Activated naive CD4-positive, alpha-beta T cell treated with anti-CD3 and anti-CD28 coated beads, Interleukin-2, amount 50 U/mL, for 16 hours (primary cell): Measurements from ENCODE around the gene TTC31.
"Not testable (repeated sequence)": the region's sequence is repeated elsewhere in the genome, so short reads cannot be mapped to it uniquely, and the experiment has no call there.

Experiments
- DNase-seq: peaks from one replicate; pipeline ENCODE4 v3.0.0-alpha.2; 2020

Gene TTC31

DNA sequence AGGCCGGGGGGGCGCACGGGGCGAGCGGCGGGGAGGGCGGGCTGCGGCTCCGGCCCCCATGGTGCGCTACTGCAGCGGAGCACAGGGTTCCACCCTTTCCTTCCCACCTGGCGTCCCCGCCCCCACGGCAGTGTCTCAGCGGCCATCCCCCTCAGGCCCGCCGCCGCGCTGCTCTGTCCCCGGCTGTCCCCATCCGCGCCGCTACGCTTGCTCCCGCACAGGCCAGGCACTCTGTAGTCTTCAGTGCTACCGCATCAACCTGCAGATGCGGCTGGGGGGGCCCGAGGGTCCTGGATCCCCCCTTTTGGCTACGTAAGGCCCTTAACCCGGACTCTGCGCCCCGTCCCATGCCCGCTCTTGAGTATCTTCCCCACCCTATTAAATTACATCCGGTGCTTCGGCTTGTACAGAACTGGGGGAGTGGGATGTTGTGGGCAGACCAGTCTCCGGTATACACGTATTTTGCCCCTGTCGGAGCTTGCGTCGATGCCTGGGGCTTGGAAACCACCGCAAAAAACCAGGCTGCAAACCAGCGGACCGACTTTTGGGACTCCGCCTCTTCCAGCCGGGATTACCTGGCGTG, 25.2 kb upstream of the TTC31 start:
- peak; percentile 83 for DNase-seq

DNA sequence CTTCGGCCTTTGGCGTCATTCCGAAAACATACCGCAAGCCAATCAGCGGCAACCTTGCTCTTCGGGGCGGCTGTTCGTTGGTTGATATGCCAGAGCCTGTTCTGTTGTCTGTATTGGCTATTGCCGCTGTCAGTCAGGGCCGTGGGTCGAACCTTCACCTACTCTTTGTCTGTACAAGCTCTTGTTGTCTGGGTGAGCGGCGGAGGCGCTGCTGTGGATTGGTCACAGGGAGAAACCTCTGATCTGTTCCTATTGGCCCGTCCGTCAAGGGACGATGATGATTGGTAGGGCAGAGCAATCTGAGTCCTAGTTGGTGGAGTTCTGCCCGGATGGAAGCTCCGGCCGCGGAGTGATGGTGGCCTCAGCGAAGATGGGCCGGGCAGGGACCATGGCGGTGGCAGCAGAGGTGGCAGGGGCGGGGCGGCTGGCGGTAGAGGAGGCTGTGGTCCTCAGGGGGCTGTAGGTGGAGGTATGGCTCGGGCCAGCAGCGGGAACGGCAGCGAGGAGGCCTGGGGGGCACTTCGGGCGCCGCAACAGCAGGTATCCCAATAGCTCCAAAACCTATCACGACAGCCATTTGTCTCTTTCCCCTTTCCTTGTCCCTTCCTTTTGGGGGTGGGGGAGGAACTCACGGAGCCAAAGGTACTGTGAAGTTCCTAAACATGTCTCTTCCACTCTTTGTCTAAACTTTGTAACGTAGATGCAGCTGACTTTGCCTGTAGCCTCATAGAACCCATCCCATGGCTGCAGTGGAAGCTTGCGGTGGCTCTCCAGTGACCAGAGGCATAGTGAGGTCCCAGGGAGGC, 24.5 kb upstream of the TTC31 start, which contains the start of gene WBP1:
Gene WBP1, plus strand, starts transcription at position 307 of the 806 bp plus-strand sequence. Its CDS starts 165 bp downstream, at position 472.
- DNase-seq = peak; percentile 98

- no peak for DNase-seq
These were observed 23.9 kb upstream of the TTC31 start for GRCh38 chr2:74458938-74459363.

GRCh38 chr2:74459503-74460118, 23.3 kb upstream of the TTC31 start:
- DNase-seq = not testable (repeated sequence)

DNA sequence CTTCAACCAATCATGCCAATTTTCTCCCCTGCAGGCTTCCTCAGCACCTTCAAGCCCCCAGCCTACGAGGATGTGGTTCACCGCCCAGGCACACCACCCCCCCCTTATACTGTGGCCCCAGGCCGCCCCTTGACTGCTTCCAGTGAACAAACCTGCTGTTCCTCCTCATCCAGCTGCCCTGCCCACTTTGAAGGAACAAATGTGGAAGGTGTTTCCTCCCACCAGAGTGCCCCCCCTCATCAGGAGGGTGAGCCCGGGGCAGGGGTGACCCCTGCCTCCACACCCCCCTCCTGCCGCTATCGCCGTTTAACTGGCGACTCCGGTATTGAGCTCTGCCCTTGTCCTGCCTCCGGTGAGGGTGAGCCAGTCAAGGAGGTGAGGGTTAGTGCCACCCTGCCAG, 22.7 kb upstream of the TTC31 start:
- not testable (repeated sequence) for DNase-seq

DNA sequence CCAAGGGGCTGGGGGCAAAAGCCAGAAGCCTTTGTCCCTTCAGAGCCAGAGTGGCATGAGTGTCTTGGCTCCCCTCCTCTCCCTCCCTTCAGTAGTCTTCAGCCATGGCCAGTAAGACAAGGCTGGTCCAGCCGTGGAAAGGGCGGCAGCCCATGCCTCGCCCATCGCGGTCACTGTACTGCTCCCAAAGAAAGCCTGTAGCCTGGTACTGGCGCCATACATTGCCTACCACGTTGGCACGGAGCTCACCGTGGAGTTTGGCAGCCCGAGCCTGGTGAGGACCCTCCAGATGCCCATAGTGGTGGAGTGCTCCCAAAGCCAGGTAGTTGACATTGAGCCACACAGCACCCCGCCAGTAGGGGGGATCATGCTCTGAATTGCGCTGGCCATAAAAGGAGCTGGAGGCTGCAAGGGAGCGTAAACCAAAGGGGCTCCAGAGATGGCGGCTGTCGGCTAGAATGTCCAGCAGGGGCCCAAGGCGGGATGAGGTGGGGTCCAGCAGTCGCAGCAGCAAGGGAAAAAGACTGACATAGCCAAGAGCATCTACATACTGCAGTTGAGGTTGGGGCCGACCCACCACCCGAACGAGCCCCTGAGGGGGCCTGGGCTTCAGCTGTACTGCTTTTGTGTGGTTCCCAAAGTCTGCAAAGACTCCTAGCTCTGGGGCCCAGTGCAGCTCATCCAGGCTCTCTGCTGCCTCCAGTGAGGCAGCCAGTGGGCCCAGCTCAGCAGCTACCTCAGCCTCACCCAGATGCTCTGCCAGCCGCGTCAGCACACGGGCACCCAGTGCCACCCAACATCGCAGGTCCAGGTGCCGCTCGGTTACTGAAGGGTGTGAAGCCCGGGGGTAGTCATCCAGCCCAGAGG, 21.5 kb upstream of the TTC31 start:
- DNase-seq = peak; percentile 30

DNA sequence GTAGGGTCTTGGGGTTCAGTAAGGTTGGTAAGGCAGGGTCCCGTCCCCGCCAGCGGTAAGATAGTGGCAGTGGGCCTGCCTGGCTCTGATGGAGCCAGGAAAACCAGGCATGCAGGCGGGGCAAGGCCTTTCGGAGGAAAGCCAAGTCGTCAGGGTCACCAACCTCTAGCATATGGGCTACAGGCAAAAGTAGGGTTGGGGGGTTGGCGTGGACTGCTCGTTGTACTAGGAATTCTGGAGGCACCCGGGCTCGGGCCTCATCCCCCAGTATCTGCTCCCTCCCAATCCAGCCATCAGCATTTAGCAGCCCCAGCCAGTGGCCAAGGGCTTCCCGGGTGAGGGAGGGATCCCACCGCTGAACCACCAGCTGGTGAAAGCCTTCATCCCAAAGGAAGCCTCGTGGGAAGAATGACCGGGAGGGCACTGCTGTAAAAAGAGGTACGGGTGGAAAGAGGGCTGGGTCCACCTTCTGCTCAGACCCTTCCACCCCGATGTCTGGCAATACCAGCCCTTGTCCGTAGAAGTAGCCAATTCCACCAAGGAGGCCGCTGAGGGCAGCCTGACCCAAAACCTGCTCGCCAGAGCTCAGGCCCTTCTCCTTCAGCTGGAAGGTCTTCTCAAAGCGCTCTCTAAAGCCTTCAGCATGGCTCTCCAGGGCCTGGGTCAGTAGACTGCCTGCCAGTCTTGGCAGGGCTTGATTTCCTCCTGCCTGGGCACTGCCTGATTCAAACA, 20.7 kb upstream of the TTC31 start:
- no peak for DNase-seq

- DNase-seq = no peak
These were observed 20.1 kb upstream of the TTC31 start for GRCh38 chr2:74462786-74463105.

DNA sequence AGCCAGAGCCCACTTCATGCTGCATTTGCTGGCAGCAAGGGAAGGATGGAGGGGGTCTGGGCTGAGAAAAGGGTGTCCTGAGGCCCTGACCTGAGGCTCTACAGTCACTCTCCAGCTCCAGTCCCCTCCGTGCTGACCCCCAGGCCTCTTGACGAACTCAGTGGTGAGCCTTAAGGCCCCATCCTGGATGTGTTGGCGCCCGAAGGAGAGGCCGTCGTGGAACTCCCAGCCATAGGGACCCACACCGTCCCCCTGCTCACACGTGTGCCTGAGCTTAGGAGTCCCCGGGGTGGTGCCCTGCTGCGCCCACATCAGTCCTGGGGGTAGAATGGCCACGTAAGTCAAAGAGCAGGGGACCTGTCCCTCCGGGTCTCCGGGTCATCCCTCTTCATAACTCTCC, 18.5 kb upstream of the TTC31 start:
- no peak for DNase-seq

DNA sequence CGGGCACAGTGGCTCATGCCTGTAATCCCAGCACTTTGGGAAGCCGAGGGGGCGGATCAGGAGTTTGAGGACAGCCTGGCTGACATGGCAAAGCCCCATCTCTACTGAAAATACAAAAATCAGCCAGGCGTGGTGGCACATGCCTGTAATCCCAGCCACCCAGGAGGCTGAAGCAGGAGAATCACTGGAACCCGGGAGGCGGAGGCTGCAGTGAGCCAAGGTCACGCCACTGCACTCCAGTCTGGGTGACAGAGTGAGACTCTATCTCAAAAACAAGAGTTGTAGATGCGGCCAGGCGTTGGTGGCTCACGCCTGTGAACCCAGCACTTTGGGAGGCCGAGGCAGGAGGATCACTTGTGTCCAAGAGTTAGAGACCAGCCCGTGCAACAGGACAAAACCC, 12.1 kb upstream of the TTC31 start:
- DNase-seq = not testable (repeated sequence)

DNA sequence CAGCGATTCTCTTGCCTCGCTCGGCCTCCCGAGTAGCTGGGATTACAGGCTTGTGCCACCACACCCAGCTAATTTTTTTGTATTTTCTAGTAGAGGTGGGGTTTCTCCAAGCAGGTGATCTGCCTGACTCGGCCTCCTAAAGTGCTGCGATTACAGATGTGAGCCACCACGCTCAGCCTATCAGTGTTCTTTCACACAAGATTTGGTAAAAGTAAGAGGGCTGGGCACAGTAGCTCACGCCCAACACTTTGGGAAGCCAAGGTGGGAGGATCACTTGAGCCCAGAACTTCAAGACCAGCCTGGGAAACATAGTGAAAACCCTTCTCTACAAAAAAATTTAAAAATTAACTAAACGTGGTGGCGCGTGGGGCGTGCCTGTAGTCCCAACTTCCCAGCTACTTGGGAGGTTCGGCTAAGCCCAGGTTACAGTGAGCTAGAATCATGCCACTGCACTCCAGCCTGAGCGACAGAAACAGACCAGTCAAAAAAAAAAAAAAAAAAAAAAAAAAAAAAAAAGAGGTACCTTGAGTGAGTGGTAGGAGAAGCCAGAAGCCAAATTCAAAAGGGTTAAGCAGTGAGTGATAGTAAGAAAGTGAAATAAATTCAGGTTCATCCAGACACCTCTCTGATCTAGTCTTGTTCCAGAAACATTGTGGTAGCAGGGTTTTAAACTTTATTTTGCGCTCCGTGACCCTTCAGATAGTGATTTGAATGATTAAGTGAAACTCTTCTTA, 11.4 kb upstream of the TTC31 start:
- DNase-seq = no peak

- DNase-seq = peak; percentile 96
These were observed 10.6 kb upstream of the TTC31 start, which contains the start of gene MRPL53 for GRCh38 chr2:74472086-74472944. TSS of gene MRPL53 (minus strand) at chr2:74472680. CDS start at chr2:74472660, 20 bp downstream.

- no peak for DNase-seq
These were observed 10.0 kb upstream of the TTC31 start for GRCh38 chr2:74472945-74473258.

GRCh38 chr2:74474481-74474880, 8.4 kb upstream of the TTC31 start:
- DNase-seq = no peak

DNA sequence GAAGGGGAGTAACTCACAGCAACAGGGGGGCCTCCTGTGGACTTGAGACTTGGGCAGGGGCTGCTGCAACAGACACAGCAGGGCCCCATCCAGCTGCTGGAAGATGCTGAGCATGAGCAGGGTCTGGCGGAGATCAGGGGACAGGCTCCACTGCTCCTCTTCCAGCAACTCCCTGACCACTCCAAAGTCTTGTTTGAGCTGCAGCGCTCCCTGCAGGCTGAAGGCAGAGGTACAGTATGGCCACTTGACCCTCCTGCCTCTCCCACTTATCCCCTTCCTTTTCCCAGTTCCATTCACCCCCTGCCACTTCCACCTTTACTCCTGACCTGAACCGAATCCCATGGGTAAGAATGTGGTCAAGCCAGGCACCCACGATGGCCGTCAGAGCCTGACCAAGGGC, 8.0 kb upstream of the TTC31 start:
- no peak for DNase-seq

DNA sequence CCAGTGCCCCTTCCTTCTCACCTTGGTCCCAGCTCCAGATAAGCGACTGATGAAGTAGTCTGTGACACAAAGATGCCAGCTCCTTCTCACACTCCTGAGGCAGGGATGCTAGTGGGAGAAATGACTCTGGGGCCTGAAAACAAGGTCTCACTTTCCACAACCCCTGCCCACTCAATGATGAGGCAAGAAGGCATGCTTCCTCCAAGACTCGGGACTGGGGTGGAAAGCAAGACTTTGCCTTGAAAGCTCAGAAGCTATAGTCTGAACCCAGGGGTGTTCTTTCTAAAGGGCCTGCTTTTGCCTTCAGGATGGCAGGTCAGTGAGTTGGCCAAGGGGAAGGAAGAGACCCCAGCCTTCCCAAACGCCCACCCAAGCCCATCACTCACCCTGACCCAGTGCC, 1.4 kb upstream of the TTC31 start:
- DNase-seq = no peak

DNA sequence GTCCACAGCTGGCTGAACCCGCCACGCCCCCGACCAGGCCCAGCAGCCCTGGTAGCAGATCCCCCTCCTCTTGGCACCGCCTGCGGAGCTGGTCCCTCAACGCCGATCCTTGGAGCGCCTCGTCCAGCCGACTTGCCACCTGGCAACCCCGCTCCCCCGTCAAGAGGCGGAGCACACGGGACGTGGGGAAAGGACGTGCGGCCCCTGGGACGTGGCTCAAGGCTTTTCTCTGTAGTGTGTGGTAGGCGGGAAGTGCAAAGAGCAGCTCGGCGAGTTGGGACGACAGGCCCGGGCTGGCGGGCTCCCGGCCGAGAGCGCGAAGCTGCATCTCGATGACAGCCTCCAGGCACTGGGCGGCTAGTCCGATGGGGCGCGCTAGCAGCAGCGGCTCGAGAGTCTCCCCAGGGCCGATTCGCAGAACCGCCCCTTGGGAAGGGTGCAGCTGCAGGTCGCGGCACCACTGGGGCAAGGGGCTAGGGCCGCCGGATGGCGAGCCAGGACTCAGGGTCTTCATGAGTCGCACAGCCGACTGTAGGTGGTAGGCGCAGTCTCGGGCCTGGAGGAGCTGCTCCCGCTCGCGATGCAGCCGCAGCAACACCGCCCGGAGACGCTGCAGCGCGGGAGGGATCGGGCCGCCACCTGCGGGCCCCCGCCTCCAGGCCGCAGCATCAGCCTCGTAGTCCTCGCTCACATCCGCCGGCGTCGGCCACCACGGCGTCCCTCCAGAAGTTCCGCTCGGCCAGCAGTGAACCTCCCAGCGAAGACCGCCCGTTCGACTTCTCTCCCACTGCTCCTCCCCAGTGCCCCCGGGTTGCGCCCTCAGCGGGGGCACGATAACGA, 700 bp upstream of the TTC31 start:
- DNase-seq = peak; percentile 61

DNA sequence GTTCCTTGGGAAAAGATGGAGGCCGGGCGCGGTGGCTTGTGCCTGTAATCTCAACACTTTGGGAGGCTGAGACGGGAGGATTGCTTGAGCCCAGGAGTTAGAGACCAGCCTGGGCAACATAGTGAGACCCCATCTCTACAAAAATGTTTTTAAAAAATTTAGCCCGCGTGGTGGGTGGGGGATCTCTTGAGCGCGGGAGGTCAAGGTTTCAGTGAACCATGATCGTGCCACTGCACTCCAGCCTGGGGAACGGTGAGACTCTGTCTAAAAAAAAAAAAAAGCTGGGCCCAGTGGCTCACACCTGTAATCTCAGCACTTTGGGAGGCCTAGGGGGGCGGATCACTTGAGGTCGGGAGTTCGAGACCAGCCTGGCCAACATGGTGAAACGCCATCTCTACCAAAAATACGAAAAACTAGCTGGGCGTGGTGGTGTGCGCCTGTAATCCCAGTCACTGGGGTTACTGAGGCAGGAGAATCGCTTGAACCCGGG, 839 bp downstream of the TTC31 start:
- not testable (repeated sequence) for DNase-seq

DNA sequence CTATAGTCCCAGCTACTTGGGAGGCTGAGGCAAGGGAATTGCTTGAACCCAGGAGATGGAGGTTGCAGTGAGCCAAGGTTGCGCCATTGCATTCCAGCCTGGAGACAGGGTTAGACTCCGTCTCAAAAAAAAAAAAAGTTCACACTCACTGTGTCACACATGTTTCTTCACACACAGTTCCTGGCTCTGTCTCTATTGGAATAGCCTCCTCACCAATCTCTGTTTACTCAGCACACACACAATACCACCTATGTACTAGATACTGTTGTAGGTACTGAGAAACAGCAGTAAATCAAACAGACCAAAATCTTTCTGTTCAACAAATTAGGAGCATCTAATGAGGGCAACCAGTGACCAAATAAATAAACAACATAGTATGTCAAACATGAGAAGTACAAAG, 3.3 kb downstream of the TTC31 start:
- no peak for DNase-seq
